Fibroblast of skin of scalp (primary cell): ENCODE measurements around the gene RBM17.
"Not testable (repeated sequence)": the region's sequence is repeated elsewhere in the genome, so short reads cannot be mapped to it uniquely, and the experiment has no call there.

Experiments
- DNase-seq: peaks from one replicate; pipeline ENCODE4 v3.0.0-alpha.2; 2013

The RBM17 gene

GRCh38 chr10:6163364-6164270, 74.8 kb downstream of the RBM17 start:
- peak; percentile 89 for DNase-seq

GRCh38 chr10:6164271-6165095, 75.6 kb downstream of the RBM17 start:
- DNase-seq = no peak

DNA sequence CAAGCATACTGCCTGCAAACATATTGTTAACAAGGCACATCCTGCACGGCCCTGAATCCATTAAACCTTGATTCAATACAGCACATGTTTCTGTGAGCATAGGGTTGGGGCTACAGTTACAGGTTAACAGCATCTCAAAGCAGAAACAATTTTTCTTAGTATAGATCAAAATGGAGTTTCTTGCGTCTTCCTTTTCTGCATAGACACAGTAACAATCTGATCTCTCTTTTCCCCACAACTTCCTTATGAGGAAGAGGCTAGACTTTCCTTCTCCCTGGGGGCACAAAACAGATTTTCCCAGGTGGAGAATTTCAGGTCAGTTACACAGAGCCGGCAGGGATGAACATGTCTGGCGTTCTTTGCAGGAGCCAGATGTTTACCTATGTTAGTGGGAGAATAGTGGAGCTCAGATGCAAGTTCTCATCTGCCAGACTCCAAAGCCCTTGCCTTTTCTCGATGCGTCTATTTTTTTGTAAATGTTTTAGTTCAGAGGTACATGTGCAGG, 76.4 kb downstream of the RBM17 start:
- no peak for DNase-seq

DNA sequence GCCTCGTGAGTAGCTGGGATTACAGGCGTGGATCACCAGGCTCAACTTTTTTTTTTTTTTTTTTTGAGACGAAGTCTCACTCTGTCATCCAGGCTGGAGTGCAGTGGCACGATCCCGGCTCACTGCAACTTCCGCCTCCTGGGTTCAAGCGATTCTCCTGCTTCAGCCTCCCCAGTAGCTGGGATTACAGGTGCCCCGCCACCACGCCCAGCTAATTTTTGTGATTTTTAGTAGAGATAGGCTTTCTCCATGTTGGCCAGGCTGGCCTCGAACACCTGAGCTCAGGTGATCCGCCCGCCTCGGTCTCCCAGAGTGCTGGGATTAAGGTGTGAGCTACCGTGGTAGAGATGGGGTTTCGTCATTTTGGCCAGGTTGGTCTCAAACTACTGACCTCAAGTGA, 77.1 kb downstream of the RBM17 start:
- not testable (repeated sequence) for DNase-seq
